Small intestine (tissue), 7 donors: Measurements from ENCODE around the gene TMED1. TPM values are rescaled to one million over a fixed set of nuclear protein-coding genes. Genes with fewer than 3 reads are reported as not detected.

Source experiments
- DNase-seq, 2 donors: peaks; one replicate each; pipeline versions ENCODE4 v3.0.0 to v3.0.0-alpha.2; 2013
- FAIRE-seq: peaks from 2 replicates; lab custom pipeline; 2012; peaks lifted over from hg19 to GRCh38; lab: Jason Lieb, UNC
- H3K27ac ChIP-seq, 3 donors: one replicate each; pipeline ENCODE4 v1.5.1; 2013; ENCODE audit warnings: low read length in 2 of 3, mild to moderate bottlenecking in 2 of 3, control low read depth in 1 of 3, inconsistent platforms in 1 of 3, low read depth in 1 of 3, moderate library complexity in 1 of 3
- H3K27me3 ChIP-seq, 3 donors: one replicate each; pipeline ENCODE4 v1.6.1; 2013; ENCODE audit warnings: low read length in 3 of 3, inconsistent platforms in 1 of 3; ENCODE audit not compliant: control insufficient read depth in 3 of 3, insufficient read depth in 3 of 3
- H3K36me3 ChIP-seq, 3 donors: one replicate each; pipeline ENCODE4 v1.6.1; 2013; ENCODE audit warnings: low read length in 3 of 3, inconsistent platforms in 1 of 3, low read depth in 1 of 3, mild to moderate bottlenecking in 1 of 3, moderate library complexity in 1 of 3; ENCODE audit not compliant: control insufficient read depth in 3 of 3, insufficient read depth in 2 of 3
- H3K4me1 ChIP-seq, 3 donors: one replicate each; pipeline ENCODE4 v1.6.1; 2013; ENCODE audit warnings: low read length in 2 of 3, inconsistent platforms in 1 of 3, low read depth in 1 of 3, mild to moderate bottlenecking in 1 of 3, moderate library complexity in 1 of 3; ENCODE audit not compliant: control insufficient read depth in 3 of 3, insufficient read depth in 2 of 3
- H3K4me3 ChIP-seq, 3 donors: one replicate each; pipeline ENCODE4 v1.5.1; 2013; ENCODE audit warnings: low read length in 3 of 3, control low read depth in 1 of 3, inconsistent platforms in 1 of 3, low read depth in 1 of 3, mild to moderate bottlenecking in 1 of 3, moderate library complexity in 1 of 3
- H3K9me3 ChIP-seq, 2 donors: one replicate each; pipeline ENCODE4 v1.6.1; 2013; ENCODE audit warnings: low read depth in 1 of 2, low read length in 1 of 2; ENCODE audit not compliant: control insufficient read depth in 2 of 2, insufficient read depth in 1 of 2
- WGBS, 3 donors: extraction: QIAGEN DNeasy Blood & Tissue Kit; methylation state at CpG; one replicate each; pipeline ENCODE4 v1.1.7; 2013; 5-methylcytosine and 5-hydroxymethylcytosine counted together
- polyA plus RNA-seq, 4 donors: library from polyadenylated mRNA; stranded (reverse) in 3 of 4; unstranded in 1 of 4; fragments of 200-250 nt in 3 of 4; fragments of 120-200 nt in 1 of 4; gene quantifications; one replicate each; pipeline versions ENCODE4 v1.2.1 to v1.2.3, GENCODE V29; 2013
- donor health status: healthy with polysubstance abuse.
- donor health status: control.
- donor health status: control.
- donor health status: Bipolar disorder and iron deficiency.
- donor health status: healthy.

Gene TMED1
- polyA plus RNA-seq, 4 donors = 21.0 to 31.7 (median 25.6) TPM

- H3K4me1 ChIP-seq = no peaks in the 10 kb centered on the region
- 92 to 99% (median 93%) methylated on average over 9 of the region's 9 CpGs for WGBS, 3 donors
- DNase-seq = no peak
- no peak overlapping the region for H3K27ac ChIP-seq
- H3K4me3 ChIP-seq = no peak overlapping the region
- no peak for FAIRE-seq
- H3K36me3 ChIP-seq = peaks cover 13 to 97% (median 21%) of the 10 kb centered on the region in 3 donors
- no peaks in the 10 kb centered on the region for H3K9me3 ChIP-seq
- no peaks in the 10 kb centered on the region for H3K27me3 ChIP-seq
These were observed 20.9 kb downstream of the TMED1 start for GRCh38 chr19:10815007-10815536.

DNA sequence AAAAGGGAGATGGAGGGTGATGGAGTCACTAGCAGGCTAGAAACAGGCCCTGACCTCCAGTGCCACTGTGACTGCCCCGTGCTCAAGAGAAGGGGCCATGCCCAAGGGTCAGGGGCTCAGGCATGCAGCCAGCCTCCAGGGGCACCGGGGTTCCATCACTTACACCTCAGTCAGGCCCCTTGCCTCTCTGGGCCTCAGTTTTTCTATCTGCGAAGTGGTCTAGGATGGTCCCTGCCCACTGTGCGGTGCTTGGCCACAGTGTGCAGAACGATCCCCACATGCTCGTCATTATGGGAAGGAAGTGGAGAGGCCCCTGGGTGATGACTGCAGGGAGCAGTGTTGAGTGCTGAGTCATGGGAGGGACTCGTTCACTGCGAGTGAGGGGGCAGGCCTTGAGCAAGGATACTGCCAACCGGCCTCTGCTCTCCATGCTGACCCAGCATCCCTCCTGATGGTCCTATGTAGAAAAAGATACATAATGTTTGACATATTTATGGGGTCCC, 23.1 kb downstream of the TMED1 start:
- Histone ChIP-seq H3K4me3 (no peak overlapping the region), H3K4me1 (peaks cover 0 to 4% (median 0%) of the 10 kb centered on the region in 3 donors), H3K27me3 (no peaks in the 10 kb centered on the region), H3K27ac (peak overlapping the region in 1 of 3 donors; percentile 71), H3K36me3 (peaks cover 6 to 93% (median 27%) of the 10 kb centered on the region in 3 donors), H3K9me3 (no peaks in the 10 kb centered on the region)
- DNase-seq (no peak), FAIRE-seq (no peak)
- 61 to 85% (median 65%) methylated on average over 9 of the region's 9 CpGs for WGBS, 3 donors

DNA sequence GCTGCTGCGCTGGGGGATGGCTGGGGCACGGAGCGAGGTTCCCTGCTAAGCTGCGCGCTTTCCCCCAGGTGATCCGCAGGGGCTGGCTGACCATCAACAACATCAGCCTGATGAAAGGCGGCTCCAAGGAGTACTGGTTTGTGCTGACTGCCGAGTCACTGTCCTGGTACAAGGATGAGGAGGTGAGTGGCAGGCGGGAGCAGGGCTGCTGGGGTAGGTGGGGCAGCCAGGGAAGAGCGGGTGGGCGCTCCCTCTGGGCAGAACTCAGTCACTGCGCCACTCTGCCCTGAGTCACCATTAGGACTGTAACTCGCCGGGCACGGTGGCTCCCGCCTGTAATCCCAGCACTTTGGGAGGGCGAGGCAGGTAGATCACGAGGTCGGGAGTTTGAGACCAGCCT, 23.8 kb downstream of the TMED1 start:
- Histone ChIP-seq H3K36me3 (peaks cover 4 to 93% (median 25%) of the 10 kb centered on the region in 3 donors), H3K4me3 (no peak overlapping the region), H3K4me1 (peaks cover 0 to 4% (median 0%) of the 10 kb centered on the region in 3 donors), H3K9me3 (no peaks in the 10 kb centered on the region), H3K27me3 (no peaks in the 10 kb centered on the region), H3K27ac (no peak overlapping the region)
- FAIRE-seq (no peak), DNase-seq (no peak)
- 97 to 98% (median 97%) methylated on average over 19 of the region's 19 CpGs for WGBS, 3 donors

DNA sequence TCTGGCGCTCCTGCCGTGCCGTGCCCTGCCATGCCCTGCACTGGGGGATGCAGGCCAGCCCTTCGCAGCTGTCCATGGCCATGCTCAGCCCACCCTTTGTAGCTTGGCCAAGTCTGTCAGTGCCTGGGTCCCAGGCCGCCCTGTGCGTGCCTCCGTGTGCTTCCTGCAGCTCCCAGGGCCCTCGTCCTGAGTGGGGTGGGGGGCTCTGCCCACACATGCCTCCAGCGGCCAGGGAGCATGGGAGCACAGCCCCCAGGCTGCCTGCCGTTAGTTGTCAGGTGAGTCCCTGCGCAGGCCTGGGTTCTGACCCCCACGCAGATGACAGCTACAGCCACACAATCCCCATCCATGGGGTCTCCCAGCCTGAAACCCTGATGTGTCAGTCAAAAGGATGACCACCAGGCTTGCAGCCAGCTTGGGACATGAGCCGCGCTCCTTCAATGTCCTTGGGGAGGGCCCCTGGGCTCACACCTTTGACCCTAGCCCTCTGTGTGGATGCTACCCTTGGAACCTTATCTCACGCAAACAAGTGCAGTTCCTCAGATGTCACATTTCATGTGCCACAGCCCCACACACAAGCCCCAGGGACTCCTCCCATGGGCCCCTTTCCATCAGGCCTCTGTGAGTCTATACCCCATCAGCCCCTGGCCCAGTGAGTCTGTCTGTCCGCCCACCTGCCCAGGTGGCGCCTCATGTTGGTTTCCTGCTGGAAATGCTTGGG, 24.5 kb downstream of the TMED1 start:
- H3K27ac ChIP-seq = no peak overlapping the region
- H3K9me3 ChIP-seq = no peaks in the 10 kb centered on the region
- DNase-seq = no peak
- WGBS, 3 donors = 93 to 97% (median 95%) methylated on average over 13 to 17 of the region's 17 CpGs
- FAIRE-seq = no peak
- H3K36me3 ChIP-seq = peaks cover 7 to 93% (median 20%) of the 10 kb centered on the region in 3 donors
- no peak overlapping the region for H3K4me3 ChIP-seq
- H3K27me3 ChIP-seq = no peaks in the 10 kb centered on the region
- H3K4me1 ChIP-seq = peaks cover 0 to 4% (median 0%) of the 10 kb centered on the region in 3 donors

GRCh38 chr19:10809651-10810285, 26.2 kb downstream of the TMED1 start:
- Histone ChIP-seq H3K4me1 (peaks cover 0 to 4% (median 0%) of the 10 kb centered on the region in 3 donors), H3K9me3 (no peaks in the 10 kb centered on the region), H3K27ac (peak overlapping the region in 1 of 3 donors; percentile 71), H3K36me3 (peaks cover 11 to 90% (median 17%) of the 10 kb centered on the region in 3 donors), H3K4me3 (no peak overlapping the region), H3K27me3 (no peaks in the 10 kb centered on the region)
- DNase-seq (no peak), FAIRE-seq (no peak)
- WGBS, 3 donors = 86 to 91% (median 89%) methylated on average over 14 to 15 of the region's 15 CpGs

DNA sequence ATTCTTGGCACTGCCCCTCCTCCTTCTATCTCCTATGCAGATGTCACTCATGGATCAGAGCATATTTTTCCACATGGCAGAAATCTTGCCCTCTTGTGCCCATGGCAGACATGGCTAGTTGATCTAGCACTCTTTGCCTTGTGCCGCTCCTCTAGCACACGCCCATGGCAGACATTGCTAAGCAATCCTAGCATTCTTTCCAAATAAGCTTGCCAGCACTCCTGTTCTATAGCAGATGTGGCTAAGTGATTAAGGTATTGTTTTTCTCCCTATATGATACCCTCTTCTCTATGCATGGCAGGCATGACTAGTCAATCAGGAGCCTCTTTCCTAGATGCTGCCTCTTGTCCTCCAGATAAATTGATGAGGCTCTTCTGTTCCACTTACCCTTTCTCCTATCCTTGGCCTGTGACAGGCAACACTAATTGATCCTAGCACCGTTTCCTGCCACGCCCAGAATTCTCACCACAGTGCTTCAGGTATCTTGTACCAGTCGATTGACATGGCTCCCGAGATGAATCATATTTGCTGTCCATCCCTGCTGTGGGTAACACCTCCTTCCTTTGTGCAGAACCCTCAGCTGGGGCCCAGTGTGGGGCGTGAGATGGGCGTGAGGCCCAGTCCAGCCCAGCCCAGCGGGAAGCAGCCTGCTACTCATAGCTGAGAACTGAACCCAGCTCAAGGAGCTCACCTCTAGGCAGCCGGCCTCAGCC, 26.9 kb downstream of the TMED1 start:
- no peak overlapping the region for H3K4me3 ChIP-seq
- peak; percentile 23 to 58 for DNase-seq
- H3K36me3 ChIP-seq = peaks cover 10 to 91% (median 15%) of the 10 kb centered on the region in 3 donors
- peaks cover 0 to 4% (median 0%) of the 10 kb centered on the region in 3 donors for H3K4me1 ChIP-seq
- no peaks in the 10 kb centered on the region for H3K9me3 ChIP-seq
- H3K27ac ChIP-seq = peak overlapping the region in 1 of 3 donors; percentile 71
- no peak for FAIRE-seq
- H3K27me3 ChIP-seq = no peaks in the 10 kb centered on the region
- 54 to 62% (median 59%) methylated on average over 10 of the region's 10 CpGs for WGBS, 3 donors

GRCh38 chr19:10805758-10806247, 30.2 kb downstream of the TMED1 start:
- Histone ChIP-seq H3K27me3 (no peaks in the 10 kb centered on the region), H3K9me3 (no peaks in the 10 kb centered on the region), H3K36me3 (peaks cover 24 to 90% (median 25%) of the 10 kb centered on the region in 3 donors), H3K27ac (no peak overlapping the region), H3K4me1 (peaks cover 0 to 4% (median 0%) of the 10 kb centered on the region in 3 donors), H3K4me3 (no peak overlapping the region)
- FAIRE-seq = no peak
- no peak for DNase-seq
- WGBS, 3 donors = 91 to 96% (median 95%) methylated on average over 11 of the region's 11 CpGs
